SK-N-SH (cell line): ENCODE results near the gene N4BP3. TPM values are rescaled to one million over a fixed set of nuclear protein-coding genes. Genes with fewer than 3 reads are reported as not detected.

Source experiments
- CTCF ChIA-PET: fragments of 300-600, 350-600 bp; formaldehyde crosslinking; extraction: SDS; loops from one replicate; lab custom pipeline; 2021; lab: Yijun Ruan, JAX
- POLR2A ChIA-PET: fragments of 350-600 bp; sonication (Branson Sonifier 250); formaldehyde crosslinking; extraction: SDS; loops from one replicate; lab custom pipeline; 2020; ENCODE audit warnings: antibody characterized with exemption, inconsistent platforms; lab: Yijun Ruan, JAX
- DNase-seq: peaks from one replicate; pipeline ENCODE4 v3.0.0; 2012
- H2AFZ ChIP-seq: fragments of 200-600 bp; sonication (generic); 2 replicates; pipeline ENCODE4 v1.8.1; 2016; ENCODE audit warnings: antibody characterized with exemption, mild to moderate bottlenecking, low read depth
- H3F3A ChIP-seq: fragments of 200-600 bp; sonication (generic); replicated peaks from 2 replicates; pipeline ENCODE3; 2016; ENCODE audit warnings: antibody characterized with exemption, mild to moderate bottlenecking; ENCODE audit not compliant: insufficient read depth
- H3K27ac ChIP-seq, 2 experiments: fragments of 200-500 bp in 1 of 2; fragments of 200-600 bp in 1 of 2; sonication (Bioruptor generic) in 1 of 2; sonication (generic), shearing (Covaris generic) in 1 of 2; 2 replicates each; pipeline versions ENCODE4 v1.5.1 to v1.6.1; 2014 to 2016; ENCODE audit warnings: low read depth in 2 of 2, inconsistent platforms in 1 of 2, low read length in 1 of 2, mild to moderate bottlenecking in 1 of 2, mixed read lengths in 1 of 2
- H3K27me3 ChIP-seq: fragments of 200-600 bp; sonication (generic), shearing (Covaris generic); 2 replicates; pipeline ENCODE4 v1.6.1; 2016; ENCODE audit warnings: mixed run types; ENCODE audit not compliant: insufficient read depth
- H3K36me3 ChIP-seq, 2 experiments: fragments of 200-500 bp in 1 of 2; fragments of 200-600 bp in 1 of 2; sonication (Bioruptor generic) in 1 of 2; sonication (generic) in 1 of 2; replicated peaks in 1 of 2; 2 replicates each; pipeline versions ENCODE3 to v1.5.1; 2014 to 2016; ENCODE audit warnings: low read length in 1 of 2, mild to moderate bottlenecking in 1 of 2; ENCODE audit not compliant: insufficient read depth in 2 of 2, control insufficient read depth in 1 of 2
- H3K4me1 ChIP-seq, 2 experiments: fragments of 200-500 bp in 1 of 2; fragments of 200-600 bp in 1 of 2; sonication (Bioruptor generic) in 1 of 2; sonication (generic), shearing (Covaris generic) in 1 of 2; 2 replicates each; pipeline versions ENCODE4 v1.5.1 to v1.6.1; 2014 to 2016; ENCODE audit warnings: low read depth in 1 of 2, low read length in 1 of 2, mixed run types in 1 of 2; ENCODE audit not compliant: insufficient read depth in 2 of 2, control insufficient read depth in 1 of 2
- H3K4me2 ChIP-seq: fragments of 200-600 bp; sonication (generic), shearing (Covaris generic); 2 replicates; pipeline ENCODE4 v1.6.1; 2017; ENCODE audit warnings: mixed run types
- H3K4me3 ChIP-seq, 2 experiments: fragments of 200-500 bp in 1 of 2; fragments of 200-600 bp in 1 of 2; sonication (Bioruptor generic) in 1 of 2; sonication (generic), shearing (Covaris generic) in 1 of 2; 2 replicates each; pipeline versions ENCODE4 v1.5.1 to v1.8.1; 2014 to 2016; ENCODE audit warnings: low read depth in 2 of 2, inconsistent platforms in 1 of 2, low read length in 1 of 2, mild to moderate bottlenecking in 1 of 2, mixed read lengths in 1 of 2, moderate library complexity in 1 of 2
- H3K79me2 ChIP-seq: fragments of 200-600 bp; sonication (generic); 2 replicates; pipeline ENCODE4 v1.8.1; 2017; ENCODE audit warnings: mild to moderate bottlenecking; ENCODE audit not compliant: insufficient read depth
- H3K9ac ChIP-seq: fragments of 200-600 bp; sonication (generic); 2 replicates; pipeline ENCODE4 v1.6.1; 2017; ENCODE audit warnings: mixed run types
- H3K9me2 ChIP-seq: fragments of 200-600 bp; sonication (generic); 2 replicates; pipeline ENCODE4 v1.6.1; 2017; ENCODE audit warnings: mixed run types
- H3K9me3 ChIP-seq: fragments of 200-600 bp; sonication (generic); 2 replicates; pipeline ENCODE4 v1.6.1; 2017; ENCODE audit warnings: mixed run types, mild to moderate bottlenecking, moderate library complexity
- H4K20me1 ChIP-seq: fragments of 200-600 bp; sonication (generic); 2 replicates; pipeline ENCODE4 v1.6.1; 2017; ENCODE audit warnings: mild to moderate bottlenecking, mixed run types; ENCODE audit not compliant: insufficient read depth
- ELF1 ChIP-seq: IDR thresholded peaks from 2 replicates; pipeline ENCODE4 v1.4.0; 2012
- EP300 ChIP-seq, 2 experiments: IDR thresholded peaks; 2 replicates each; pipeline versions ENCODE4 v1.4.0 to v1.6.1; 2012; ENCODE audit warnings: borderline replicate concordance in 1 of 2, low read depth in 1 of 2, low read length in 1 of 2
- FOSL2 ChIP-seq: IDR thresholded peaks from 2 replicates; pipeline ENCODE4 v1.4.0; 2012; ENCODE audit warnings: low read depth, mild to moderate bottlenecking, moderate library complexity, borderline replicate concordance
- FOXJ3 ChIP-seq: sonication (generic); formaldehyde crosslinking; IDR thresholded peaks from 2 replicates; pipeline ENCODE4 v1.5.1; 2020; ENCODE audit warnings: mild to moderate bottlenecking, missing genetic modification reagents
- FOXM1 ChIP-seq: IDR thresholded peaks from 2 replicates; pipeline ENCODE4 v1.4.0; 2012; ENCODE audit warnings: low read depth, mild to moderate bottlenecking
- GABPA ChIP-seq: IDR thresholded peaks from 2 replicates; pipeline ENCODE4 v1.4.0; 2012; ENCODE audit warnings: low read depth, mild to moderate bottlenecking
- GATA2 ChIP-seq: sonication (generic); formaldehyde crosslinking; IDR thresholded peaks from 2 replicates; pipeline ENCODE4 v1.5.0; 2020; ENCODE audit warnings: mild to moderate bottlenecking, missing genetic modification reagents
- JUND ChIP-seq: IDR thresholded peaks from 2 replicates; pipeline ENCODE4 v1.4.0; 2012
- MXI1 ChIP-seq: IDR thresholded peaks from 2 replicates; pipeline ENCODE4 v1.6.1; 2012; ENCODE audit warnings: mild to moderate bottlenecking, low read depth, low read length, improper control_type of control experiment
- POLR2AphosphoS5 ChIP-seq: IDR thresholded peaks from 2 replicates; pipeline ENCODE4 v1.6.1; 2012; ENCODE audit warnings: low read depth, low read length
- RCOR1 ChIP-seq: fragments of 150-350 bp; IDR thresholded peaks from 2 replicates; pipeline ENCODE4 v1.6.1; 2017; ENCODE audit warnings: antibody characterized with exemption, low read length
- RFX5 ChIP-seq: IDR thresholded peaks from 2 replicates; pipeline ENCODE4 v1.6.1; 2012; ENCODE audit warnings: mild to moderate bottlenecking, improper control_type of control experiment, low read length
- TEAD4 ChIP-seq: IDR thresholded peaks from 2 replicates; pipeline ENCODE4 v1.4.0; 2012; ENCODE audit warnings: mild to moderate bottlenecking, borderline replicate concordance; ENCODE audit not compliant: insufficient read depth
- YY1 ChIP-seq: IDR thresholded peaks from 2 replicates; pipeline ENCODE4 v1.4.0; 2012; ENCODE audit warnings: low read depth, mild to moderate bottlenecking
- WGBS: methylation state at CpG from one replicate; pipeline ENCODE4 v1.1.6; 2017; ENCODE audit warnings: low lambda C conversion rate; 5-methylcytosine and 5-hydroxymethylcytosine counted together
- polyA plus RNA-seq, 3 experiments: library from polyadenylated mRNA; depleted of rRNA; stranded (reverse); fragments of >200 nt; gene quantifications; 2 replicates each; pipeline ENCODE4 v1.2.3, GENCODE V29; 2012
- TF ChIP-seq, protein P1 (sequence below): IDR thresholded peaks from 2 replicates; pipeline ENCODE4 v1.6.1; 2012; ENCODE audit warnings: mild to moderate bottlenecking, low read depth, low read length, moderate library complexity
- TF ChIP-seq, protein P2 (sequence below): IDR thresholded peaks from 2 replicates; pipeline ENCODE4 v1.4.0; 2012; ENCODE audit warnings: low read depth, borderline replicate concordance
- TF ChIP-seq, protein P3 (sequence below): IDR thresholded peaks from 2 replicates; pipeline ENCODE4 v1.4.0; 2012; ENCODE audit warnings: low read depth, borderline replicate concordance
- TF ChIP-seq, protein P4 (sequence below): fragments of 200-600 bp; sonication (generic); IDR thresholded peaks from 2 replicates; pipeline ENCODE4 v1.6.1; 2017; ENCODE audit warnings: antibody characterized with exemption, mild to moderate bottlenecking, moderate library complexity
- TF ChIP-seq, protein P5 (sequence below): fragments of 150-350 bp; IDR thresholded peaks from 2 replicates; pipeline ENCODE4 v1.6.1; 2016; ENCODE audit warnings: mild to moderate bottlenecking, low read depth, low read length

The N4BP3 gene
- polyA plus RNA-seq, 1 of the 3 experiments (the other 2 are of a cell fraction) = 0.28 TPM

DNA sequence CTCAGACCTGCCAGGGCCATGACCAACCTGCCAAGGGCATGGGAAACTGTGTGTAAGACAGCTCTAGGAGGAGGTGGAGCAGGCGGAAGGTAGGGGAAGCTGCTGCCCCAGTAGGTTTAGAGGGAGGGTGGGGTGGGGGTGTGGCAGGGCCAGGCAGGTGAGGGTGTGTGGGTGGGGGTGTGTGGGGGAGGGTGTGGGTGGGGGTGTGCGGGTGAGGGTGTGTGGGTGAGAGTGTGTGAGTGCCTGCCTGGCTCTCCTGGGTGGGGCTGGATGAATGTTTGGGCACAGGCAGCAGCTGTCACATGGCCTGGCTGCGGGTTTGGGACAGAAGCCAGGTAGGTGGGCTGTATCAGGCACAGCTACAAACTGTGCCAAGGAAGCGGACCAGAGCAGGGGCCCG is 8.8 kb upstream of the N4BP3 start:
- no peak overlapping the region for H3K4me3 ChIP-seq
- peaks cover 0 to 15% of the 10 kb centered on the region in 2 experiments; a peak in 1 of 4 replicates for H3K4me1 ChIP-seq
- H3K27me3 ChIP-seq = no peaks in the 10 kb centered on the region
- H3K4me2 ChIP-seq = no peak overlapping the region
- no peak overlapping the region for H3K9ac ChIP-seq
- no peak for DNase-seq
- H2AFZ ChIP-seq = no peak overlapping the region
- CTCF ChIA-PET = interaction anchor here (1.5 to 1.9 kb wide), 2 partner anchors 29 to 41 kb away, joined by 4 to 11 read pairs; no protein-coding TSS in a partner anchor
- POLR2A ChIA-PET = no interaction called here
- H3K79me2 ChIP-seq = no peaks in the 10 kb centered on the region
- WGBS = 58% methylated on average over 5 of the region's 5 CpGs
- H3K27ac ChIP-seq = no peak overlapping the region
- H3K36me3 ChIP-seq = no peaks in the 10 kb centered on the region
- no peaks in the 10 kb centered on the region for H3K9me3 ChIP-seq
- TF ChIP-seq ELF1 = no peak
- no peaks in the 10 kb centered on the region for H3K9me2 ChIP-seq
- H3F3A ChIP-seq = no peaks in the 10 kb centered on the region
- no peaks in the 10 kb centered on the region for H4K20me1 ChIP-seq

DNA sequence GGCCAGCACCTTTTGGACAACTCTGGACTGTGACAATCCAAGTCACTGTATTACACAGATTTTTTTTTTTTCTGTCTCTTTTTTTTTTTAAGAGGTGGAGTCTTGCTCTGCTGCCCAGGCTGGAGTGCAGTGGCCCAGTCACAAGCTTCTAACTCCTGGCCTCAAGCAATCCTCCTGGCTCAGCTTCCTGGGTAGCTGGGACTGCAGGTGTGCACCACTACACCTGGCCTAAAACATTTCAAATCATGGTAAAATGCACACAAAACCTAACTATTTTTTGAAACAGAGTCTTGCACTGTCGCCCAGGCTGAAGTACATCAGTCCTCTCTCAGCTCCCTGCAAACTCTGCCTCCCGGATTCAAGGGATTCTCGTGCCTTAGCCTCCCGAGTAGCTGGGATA is 7.2 kb upstream of the N4BP3 start:
- 0% methylated on average over 1 of the region's 4 CpGs for WGBS
- H4K20me1 ChIP-seq = no peaks in the 10 kb centered on the region
- H3K9me2 ChIP-seq = no peaks in the 10 kb centered on the region
- no peaks in the 10 kb centered on the region for H3K36me3 ChIP-seq
- H3F3A ChIP-seq = no peaks in the 10 kb centered on the region
- no peaks in the 10 kb centered on the region for H3K27me3 ChIP-seq
- ChIA-PET CTCF (interaction anchor here (1.1 to 4.4 kb wide), 4 partner anchors 14 to 40 kb away, joined by 3 to 38 read pairs (median 12); no protein-coding TSS in a partner anchor), POLR2A (no interaction called here)
- no peaks in the 10 kb centered on the region for H3K79me2 ChIP-seq
- H3K4me1 ChIP-seq = peaks cover 0 to 15% of the 10 kb centered on the region in 2 experiments; a peak in 1 of 4 replicates
- no peak overlapping the region for H3K4me2 ChIP-seq
- no peak overlapping the region for H3K9ac ChIP-seq
- no peak overlapping the region for H3K27ac ChIP-seq
- no peaks in the 10 kb centered on the region for H3K9me3 ChIP-seq
- no peak overlapping the region for H2AFZ ChIP-seq
- H3K4me3 ChIP-seq = no peak overlapping the region
- DNase-seq = no peak
- TF ChIP-seq FOXM1 (no peak), RCOR1 (no peak), FOXJ3 (no peak), GATA2 (no peak), FOSL2 (no peak), RFX5 (no peak), MXI1 (no peak), JUND (no peak), POLR2AphosphoS5 (no peak), GABPA (no peak), TEAD4 (no peak), EP300 (IDR thresholded peaks at IDR 0.05; ENCODE audit: borderline replicate concordance in 1 of 2, low read depth in 1 of 2, low read length in 1 of 2) (no peak), YY1 (no peak)
- TF ChIP-seq, protein P1, sequence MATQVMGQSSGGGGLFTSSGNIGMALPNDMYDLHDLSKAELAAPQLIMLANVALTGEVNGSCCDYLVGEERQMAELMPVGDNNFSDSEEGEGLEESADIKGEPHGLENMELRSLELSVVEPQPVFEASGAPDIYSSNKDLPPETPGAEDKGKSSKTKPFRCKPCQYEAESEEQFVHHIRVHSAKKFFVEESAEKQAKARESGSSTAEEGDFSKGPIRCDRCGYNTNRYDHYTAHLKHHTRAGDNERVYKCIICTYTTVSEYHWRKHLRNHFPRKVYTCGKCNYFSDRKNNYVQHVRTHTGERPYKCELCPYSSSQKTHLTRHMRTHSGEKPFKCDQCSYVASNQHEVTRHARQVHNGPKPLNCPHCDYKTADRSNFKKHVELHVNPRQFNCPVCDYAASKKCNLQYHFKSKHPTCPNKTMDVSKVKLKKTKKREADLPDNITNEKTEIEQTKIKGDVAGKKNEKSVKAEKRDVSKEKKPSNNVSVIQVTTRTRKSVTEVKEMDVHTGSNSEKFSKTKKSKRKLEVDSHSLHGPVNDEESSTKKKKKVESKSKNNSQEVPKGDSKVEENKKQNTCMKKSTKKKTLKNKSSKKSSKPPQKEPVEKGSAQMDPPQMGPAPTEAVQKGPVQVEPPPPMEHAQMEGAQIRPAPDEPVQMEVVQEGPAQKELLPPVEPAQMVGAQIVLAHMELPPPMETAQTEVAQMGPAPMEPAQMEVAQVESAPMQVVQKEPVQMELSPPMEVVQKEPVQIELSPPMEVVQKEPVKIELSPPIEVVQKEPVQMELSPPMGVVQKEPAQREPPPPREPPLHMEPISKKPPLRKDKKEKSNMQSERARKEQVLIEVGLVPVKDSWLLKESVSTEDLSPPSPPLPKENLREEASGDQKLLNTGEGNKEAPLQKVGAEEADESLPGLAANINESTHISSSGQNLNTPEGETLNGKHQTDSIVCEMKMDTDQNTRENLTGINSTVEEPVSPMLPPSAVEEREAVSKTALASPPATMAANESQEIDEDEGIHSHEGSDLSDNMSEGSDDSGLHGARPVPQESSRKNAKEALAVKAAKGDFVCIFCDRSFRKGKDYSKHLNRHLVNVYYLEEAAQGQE = no peak
- TF ChIP-seq, protein P2, sequence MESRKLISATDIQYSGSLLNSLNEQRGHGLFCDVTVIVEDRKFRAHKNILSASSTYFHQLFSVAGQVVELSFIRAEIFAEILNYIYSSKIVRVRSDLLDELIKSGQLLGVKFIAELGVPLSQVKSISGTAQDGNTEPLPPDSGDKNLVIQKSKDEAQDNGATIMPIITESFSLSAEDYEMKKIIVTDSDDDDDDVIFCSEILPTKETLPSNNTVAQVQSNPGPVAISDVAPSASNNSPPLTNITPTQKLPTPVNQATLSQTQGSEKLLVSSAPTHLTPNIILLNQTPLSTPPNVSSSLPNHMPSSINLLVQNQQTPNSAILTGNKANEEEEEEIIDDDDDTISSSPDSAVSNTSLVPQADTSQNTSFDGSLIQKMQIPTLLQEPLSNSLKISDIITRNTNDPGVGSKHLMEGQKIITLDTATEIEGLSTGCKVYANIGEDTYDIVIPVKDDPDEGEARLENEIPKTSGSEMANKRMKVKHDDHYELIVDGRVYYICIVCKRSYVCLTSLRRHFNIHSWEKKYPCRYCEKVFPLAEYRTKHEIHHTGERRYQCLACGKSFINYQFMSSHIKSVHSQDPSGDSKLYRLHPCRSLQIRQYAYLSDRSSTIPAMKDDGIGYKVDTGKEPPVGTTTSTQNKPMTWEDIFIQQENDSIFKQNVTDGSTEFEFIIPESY = no peak
- TF ChIP-seq, protein P3, sequence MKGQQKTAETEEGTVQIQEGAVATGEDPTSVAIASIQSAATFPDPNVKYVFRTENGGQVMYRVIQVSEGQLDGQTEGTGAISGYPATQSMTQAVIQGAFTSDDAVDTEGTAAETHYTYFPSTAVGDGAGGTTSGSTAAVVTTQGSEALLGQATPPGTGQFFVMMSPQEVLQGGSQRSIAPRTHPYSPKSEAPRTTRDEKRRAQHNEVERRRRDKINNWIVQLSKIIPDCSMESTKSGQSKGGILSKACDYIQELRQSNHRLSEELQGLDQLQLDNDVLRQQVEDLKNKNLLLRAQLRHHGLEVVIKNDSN = no peak
- TF ChIP-seq, protein P4, sequence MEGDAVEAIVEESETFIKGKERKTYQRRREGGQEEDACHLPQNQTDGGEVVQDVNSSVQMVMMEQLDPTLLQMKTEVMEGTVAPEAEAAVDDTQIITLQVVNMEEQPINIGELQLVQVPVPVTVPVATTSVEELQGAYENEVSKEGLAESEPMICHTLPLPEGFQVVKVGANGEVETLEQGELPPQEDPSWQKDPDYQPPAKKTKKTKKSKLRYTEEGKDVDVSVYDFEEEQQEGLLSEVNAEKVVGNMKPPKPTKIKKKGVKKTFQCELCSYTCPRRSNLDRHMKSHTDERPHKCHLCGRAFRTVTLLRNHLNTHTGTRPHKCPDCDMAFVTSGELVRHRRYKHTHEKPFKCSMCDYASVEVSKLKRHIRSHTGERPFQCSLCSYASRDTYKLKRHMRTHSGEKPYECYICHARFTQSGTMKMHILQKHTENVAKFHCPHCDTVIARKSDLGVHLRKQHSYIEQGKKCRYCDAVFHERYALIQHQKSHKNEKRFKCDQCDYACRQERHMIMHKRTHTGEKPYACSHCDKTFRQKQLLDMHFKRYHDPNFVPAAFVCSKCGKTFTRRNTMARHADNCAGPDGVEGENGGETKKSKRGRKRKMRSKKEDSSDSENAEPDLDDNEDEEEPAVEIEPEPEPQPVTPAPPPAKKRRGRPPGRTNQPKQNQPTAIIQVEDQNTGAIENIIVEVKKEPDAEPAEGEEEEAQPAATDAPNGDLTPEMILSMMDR = no peak
- TF ChIP-seq, protein P5, sequence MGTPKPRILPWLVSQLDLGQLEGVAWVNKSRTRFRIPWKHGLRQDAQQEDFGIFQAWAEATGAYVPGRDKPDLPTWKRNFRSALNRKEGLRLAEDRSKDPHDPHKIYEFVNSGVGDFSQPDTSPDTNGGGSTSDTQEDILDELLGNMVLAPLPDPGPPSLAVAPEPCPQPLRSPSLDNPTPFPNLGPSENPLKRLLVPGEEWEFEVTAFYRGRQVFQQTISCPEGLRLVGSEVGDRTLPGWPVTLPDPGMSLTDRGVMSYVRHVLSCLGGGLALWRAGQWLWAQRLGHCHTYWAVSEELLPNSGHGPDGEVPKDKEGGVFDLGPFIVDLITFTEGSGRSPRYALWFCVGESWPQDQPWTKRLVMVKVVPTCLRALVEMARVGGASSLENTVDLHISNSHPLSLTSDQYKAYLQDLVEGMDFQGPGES = no peak
